Measurements from ENCODE around the gene SLC35F3. TPM values are rescaled to one million over a fixed set of nuclear protein-coding genes. Genes with fewer than 3 reads are reported as not detected.

SLC35F3 gene
- total and polyA plus RNA-seq, 9 of the 15 experiments (the other 6 are each of a cell fraction or from before 2014, with no cell fraction given): 0.04 to 0.07 (median 0.04) TPM; not detected in 6

- in situ Hi-C loops (cut with MboI) (no loop called here), intact Hi-C loops (cut with micrococcal nuclease) (loop anchor here (10.0 kb wide), 2 partner anchors 98 to 918 kb away; no protein-coding TSS in a partner anchor)
- no peak overlapping the region for H3K4me2 ChIP-seq (ENCODE audit: insufficient read depth, low read length)
- ChIA-PET POLR2A (interaction anchor here (0.8 to 1.3 kb wide), 5 partner anchors 11 to 154 kb away, joined by 3 to 5 read pairs (median 4); no protein-coding TSS in a partner anchor), CTCF (ENCODE audit: low intra/inter-chr PET ratio) (no interaction called here)
- no peaks in the 10 kb centered on the region for H3K9me1 ChIP-seq (ENCODE audit: control insufficient read depth, insufficient read depth, low read length)
- H3K4me1 ChIP-seq (replicated peaks in 1 of 2; ENCODE audit: control insufficient read depth in 2 of 2, insufficient read depth in 2 of 2, low read length in 2 of 2): peaks cover 2 to 3% of the 10 kb centered on the region in 2 experiments; a peak in 2 of 5 replicates
- H2AFZ ChIP-seq (ENCODE audit: low read depth, low read length): no peak overlapping the region
- WGBS (ENCODE audit: insufficient coverage, low coverage, missing lambda C conversion rate): 2% methylated on average over 4 of the region's 4 CpGs
- no peak overlapping the region for H3K27ac ChIP-seq (ENCODE audit: extremely low read depth, low read depth, low read length)
- BruUV-seq (replicated peaks): no TSS peak
- peaks cover 3% of the 10 kb centered on the region; the same call in 1 of the 2 replicates for H4K20me1 ChIP-seq (replicated peaks; ENCODE audit: control insufficient read depth, insufficient read depth, low read length)
- H3K9me3 ChIP-seq (replicated peaks; ENCODE audit: control insufficient read depth, insufficient read depth, low read depth, low read length): no peaks in the 10 kb centered on the region
- DNase-seq (ENCODE audit: extremely low read depth in 1 of 4, low spot score in 3 of 4) (no peak), ATAC-seq (no peak), FAIRE-seq (no peak)
- H3K27me3 ChIP-seq (ENCODE audit: control insufficient read depth in 2 of 2, insufficient read depth in 2 of 2, low read length in 2 of 2): peaks cover 55 to 71% of the 10 kb centered on the region in 2 experiments
- H3K79me2 ChIP-seq (ENCODE audit: control insufficient read depth, insufficient read depth, low read length): no peaks in the 10 kb centered on the region
- H3K9ac ChIP-seq (ENCODE audit: insufficient read depth in 1 of 2, low read depth in 2 of 2, low read length in 2 of 2): no peak overlapping the region
- H3K36me3 ChIP-seq (ENCODE audit: control insufficient read depth, insufficient read depth, low read length): no peaks in the 10 kb centered on the region
- H3K4me3 ChIP-seq: no peak overlapping the region
- TF ChIP-seq SMARCE1 (IDR thresholded peaks at IDR 0.05) (no peak), HDAC6 (IDR thresholded peaks at IDR 0.05; ENCODE audit: low read depth, low read length) (no peak), KLF10 (CRISPR knock-in tag; IDR thresholded peaks at IDR 0.05) (no peak), ZNF507 (tag; conservative IDR thresholded peaks at IDR 0.05) (no peak), BHLHE40 (IDR thresholded peaks at IDR 0.05; ENCODE audit: low read length) (no peak), KDM4B (IDR thresholded peaks at IDR 0.05; ENCODE audit: borderline replicate concordance in 2 of 2, low read depth in 1 of 2) (no peak), TCF7 (IDR thresholded peaks at IDR 0.05; ENCODE audit: borderline replicate concordance) (no peak), RNF219 (CRISPR knock-in tag; IDR thresholded peaks at IDR 0.05) (no peak), CREB5 (CRISPR knock-in tag; IDR thresholded peaks at IDR 0.05) (no peak), ZMIZ1 (IDR thresholded peaks at IDR 0.05; ENCODE audit: low read depth in 2 of 2, low read length in 2 of 2) (no peak), POU5F1 (IDR thresholded peaks at IDR 0.05; ENCODE audit: borderline replicate concordance, low read depth, low read length, partially characterized antibody) (no peak), OTX1 (CRISPR knock-in tag; IDR thresholded peaks at IDR 0.05) (no peak)
Observed at GRCh38 chr1:234313171-234313570, 408.7 kb downstream of the SLC35F3 start.

Data from K562 (cell line).